ENCODE data around the gene GTPBP2.

Gene GTPBP2, protein sequence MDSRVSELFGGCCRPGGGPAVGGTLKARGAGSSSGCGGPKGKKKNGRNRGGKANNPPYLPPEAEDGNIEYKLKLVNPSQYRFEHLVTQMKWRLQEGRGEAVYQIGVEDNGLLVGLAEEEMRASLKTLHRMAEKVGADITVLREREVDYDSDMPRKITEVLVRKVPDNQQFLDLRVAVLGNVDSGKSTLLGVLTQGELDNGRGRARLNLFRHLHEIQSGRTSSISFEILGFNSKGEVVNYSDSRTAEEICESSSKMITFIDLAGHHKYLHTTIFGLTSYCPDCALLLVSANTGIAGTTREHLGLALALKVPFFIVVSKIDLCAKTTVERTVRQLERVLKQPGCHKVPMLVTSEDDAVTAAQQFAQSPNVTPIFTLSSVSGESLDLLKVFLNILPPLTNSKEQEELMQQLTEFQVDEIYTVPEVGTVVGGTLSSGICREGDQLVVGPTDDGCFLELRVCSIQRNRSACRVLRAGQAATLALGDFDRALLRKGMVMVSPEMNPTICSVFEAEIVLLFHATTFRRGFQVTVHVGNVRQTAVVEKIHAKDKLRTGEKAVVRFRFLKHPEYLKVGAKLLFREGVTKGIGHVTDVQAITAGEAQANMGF

DNA sequence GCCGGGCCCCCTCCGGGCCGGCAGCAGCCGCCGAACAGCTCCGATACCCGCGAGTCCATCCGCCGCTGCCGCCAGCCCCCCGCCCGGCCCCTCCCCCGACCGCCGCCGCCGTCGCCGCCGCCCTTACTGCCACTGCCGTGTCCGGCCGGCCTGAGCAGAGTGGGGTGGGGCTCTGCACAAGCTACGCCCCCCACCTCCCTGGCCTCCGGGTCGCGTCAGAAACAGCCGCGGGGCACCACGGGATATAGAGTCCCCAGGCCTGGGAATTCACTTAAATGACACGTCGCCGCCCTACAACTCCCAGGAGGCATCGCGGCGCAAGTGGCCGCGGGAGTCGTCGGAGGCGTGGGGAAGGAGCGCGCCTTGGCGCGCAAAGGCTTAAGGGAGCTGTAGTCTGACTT lies at the start of gene GTPBP2:
GTPBP2 (minus strand) TSS at position 161 of the 401 bp plus-strand sequence; CDS start at position 59, 102 bp downstream.
- peaks cover 0 to 23% of the 10 kb centered on the region in 2 experiments; a peak in 2 of 3 replicates for H3K36me3 ChIP-seq (ENCODE audit: control insufficient read depth in 2 of 2, insufficient read depth in 1 of 2, low read length in 2 of 2)
- no peaks in the 10 kb centered on the region for H3K9me3 ChIP-seq (ENCODE audit: control insufficient read depth, insufficient read depth, low read depth, low read length)
- CTCF ChIA-PET = interaction anchor here (0.8 to 2.6 kb wide), 6 partner anchors 16 to 50 kb away, joined by 3 to 15 read pairs (median 4); no protein-coding TSS in a partner anchor
- peak within 1 kb of the TSS; percentile 77 for H3K4me3 ChIP-seq (ENCODE audit: low read depth, low read length)
- H3K27ac ChIP-seq (ENCODE audit: extremely low read depth, low read depth, low read length) = peak within 1 kb of the TSS; percentile 90
- 0 out of 2 replicates have a peak, but pooled peaks cover 8% of the 10 kb centered on the region for H3K4me1 ChIP-seq (ENCODE audit: control insufficient read depth, insufficient read depth, low read length)
- POLR2A ChIA-PET = interaction anchor here (0.5 to 4.2 kb wide), 41 partner anchors 8 to 759 kb away, joined by 3 to 40 read pairs (median 5); partner anchors contain the start of genes AARS2, CNPY3, HSP90AB1 and MRPS18A
- TF ChIP-seq KLF1 (tag by site-specific recombination; IDR thresholded peaks at IDR 0.05) = peak; percentile 3; the same call in 1 of the 2 replicates
- TF ChIP-seq, protein P1, sequence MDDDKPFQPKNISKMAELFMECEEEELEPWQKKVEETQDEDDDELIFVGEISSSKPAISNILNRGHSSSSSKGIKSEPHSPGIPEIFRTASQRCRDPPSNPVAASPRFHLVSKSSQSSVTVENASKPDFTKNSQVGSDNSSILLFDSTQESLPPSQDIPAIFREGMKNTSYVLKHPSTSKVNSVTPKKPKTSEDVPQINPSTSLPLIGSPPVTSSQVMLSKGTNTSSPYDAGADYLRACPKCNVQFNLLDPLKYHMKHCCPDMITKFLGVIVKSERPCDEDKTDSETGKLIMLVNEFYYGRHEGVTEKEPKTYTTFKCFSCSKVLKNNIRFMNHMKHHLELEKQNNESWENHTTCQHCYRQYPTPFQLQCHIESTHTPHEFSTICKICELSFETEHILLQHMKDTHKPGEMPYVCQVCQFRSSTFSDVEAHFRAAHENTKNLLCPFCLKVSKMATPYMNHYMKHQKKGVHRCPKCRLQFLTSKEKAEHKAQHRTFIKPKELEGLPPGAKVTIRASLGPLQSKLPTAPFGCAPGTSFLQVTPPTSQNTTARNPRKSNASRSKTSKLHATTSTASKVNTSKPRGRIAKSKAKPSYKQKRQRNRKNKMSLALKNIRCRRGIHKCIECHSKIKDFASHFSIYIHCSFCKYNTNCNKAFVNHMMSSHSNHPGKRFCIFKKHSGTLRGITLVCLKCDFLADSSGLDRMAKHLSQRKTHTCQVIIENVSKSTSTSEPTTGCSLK (tag by site-specific recombination; IDR thresholded peaks at IDR 0.05) = no peak
- TF ChIP-seq ZNF157 (tag by site-specific recombination; IDR thresholded peaks at IDR 0.05) = no peak
- TF ChIP-seq ZNF248 (tag by site-specific recombination; IDR thresholded peaks at IDR 0.05) = no peak
- no peak for TF ChIP-seq ZNF311 (tag by site-specific recombination; IDR thresholded peaks at IDR 0.05; ENCODE audit: borderline replicate concordance)
- TF ChIP-seq, protein P2, sequence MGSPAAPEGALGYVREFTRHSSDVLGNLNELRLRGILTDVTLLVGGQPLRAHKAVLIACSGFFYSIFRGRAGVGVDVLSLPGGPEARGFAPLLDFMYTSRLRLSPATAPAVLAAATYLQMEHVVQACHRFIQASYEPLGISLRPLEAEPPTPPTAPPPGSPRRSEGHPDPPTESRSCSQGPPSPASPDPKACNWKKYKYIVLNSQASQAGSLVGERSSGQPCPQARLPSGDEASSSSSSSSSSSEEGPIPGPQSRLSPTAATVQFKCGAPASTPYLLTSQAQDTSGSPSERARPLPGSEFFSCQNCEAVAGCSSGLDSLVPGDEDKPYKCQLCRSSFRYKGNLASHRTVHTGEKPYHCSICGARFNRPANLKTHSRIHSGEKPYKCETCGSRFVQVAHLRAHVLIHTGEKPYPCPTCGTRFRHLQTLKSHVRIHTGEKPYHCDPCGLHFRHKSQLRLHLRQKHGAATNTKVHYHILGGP (tag by site-specific recombination; IDR thresholded peaks at IDR 0.05) = no peak
- TF ChIP-seq EGR2 (tag by site-specific recombination; IDR thresholded peaks at IDR 0.05; ENCODE audit: low read depth) = peak; percentile 49
- no peak for TF ChIP-seq ZNF670 (tag by site-specific recombination; IDR thresholded peaks at IDR 0.05; ENCODE audit: low read depth)
- TF ChIP-seq, protein P3, sequence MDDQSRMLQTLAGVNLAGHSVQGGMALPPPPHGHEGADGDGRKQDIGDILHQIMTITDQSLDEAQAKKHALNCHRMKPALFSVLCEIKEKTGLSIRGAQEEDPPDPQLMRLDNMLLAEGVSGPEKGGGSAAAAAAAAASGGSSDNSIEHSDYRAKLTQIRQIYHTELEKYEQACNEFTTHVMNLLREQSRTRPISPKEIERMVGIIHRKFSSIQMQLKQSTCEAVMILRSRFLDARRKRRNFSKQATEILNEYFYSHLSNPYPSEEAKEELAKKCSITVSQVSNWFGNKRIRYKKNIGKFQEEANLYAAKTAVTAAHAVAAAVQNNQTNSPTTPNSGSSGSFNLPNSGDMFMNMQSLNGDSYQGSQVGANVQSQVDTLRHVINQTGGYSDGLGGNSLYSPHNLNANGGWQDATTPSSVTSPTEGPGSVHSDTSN (CRISPR knock-in tag; IDR thresholded peaks at IDR 0.05) = no peak
- no peak for TF ChIP-seq BCL11B (tag by site-specific recombination; IDR thresholded peaks at IDR 0.05; ENCODE audit: low read depth)
- TF ChIP-seq HOXC10 (CRISPR knock-in tag; IDR thresholded peaks at IDR 0.05) = no peak
- no peak for TF ChIP-seq ZNF155 (tag by site-specific recombination; IDR thresholded peaks at IDR 0.05)
- TF ChIP-seq ZNF596 (tag by site-specific recombination; IDR thresholded peaks at IDR 0.05) = no peak
- no peak for TF ChIP-seq ZNF544 (tag by site-specific recombination; IDR thresholded peaks at IDR 0.05)
- peak; percentile 81 for TF ChIP-seq SP2 (tag by site-specific recombination; IDR thresholded peaks at IDR 0.05)
- TF ChIP-seq, protein P4, sequence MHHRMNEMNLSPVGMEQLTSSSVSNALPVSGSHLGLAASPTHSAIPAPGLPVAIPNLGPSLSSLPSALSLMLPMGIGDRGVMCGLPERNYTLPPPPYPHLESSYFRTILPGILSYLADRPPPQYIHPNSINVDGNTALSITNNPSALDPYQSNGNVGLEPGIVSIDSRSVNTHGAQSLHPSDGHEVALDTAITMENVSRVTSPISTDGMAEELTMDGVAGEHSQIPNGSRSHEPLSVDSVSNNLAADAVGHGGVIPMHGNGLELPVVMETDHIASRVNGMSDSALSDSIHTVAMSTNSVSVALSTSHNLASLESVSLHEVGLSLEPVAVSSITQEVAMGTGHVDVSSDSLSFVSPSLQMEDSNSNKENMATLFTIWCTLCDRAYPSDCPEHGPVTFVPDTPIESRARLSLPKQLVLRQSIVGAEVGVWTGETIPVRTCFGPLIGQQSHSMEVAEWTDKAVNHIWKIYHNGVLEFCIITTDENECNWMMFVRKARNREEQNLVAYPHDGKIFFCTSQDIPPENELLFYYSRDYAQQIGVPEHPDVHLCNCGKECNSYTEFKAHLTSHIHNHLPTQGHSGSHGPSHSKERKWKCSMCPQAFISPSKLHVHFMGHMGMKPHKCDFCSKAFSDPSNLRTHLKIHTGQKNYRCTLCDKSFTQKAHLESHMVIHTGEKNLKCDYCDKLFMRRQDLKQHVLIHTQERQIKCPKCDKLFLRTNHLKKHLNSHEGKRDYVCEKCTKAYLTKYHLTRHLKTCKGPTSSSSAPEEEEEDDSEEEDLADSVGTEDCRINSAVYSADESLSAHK (tag by site-specific recombination; IDR thresholded peaks at IDR 0.05) = no peak
- TF ChIP-seq KLF9 (tag by site-specific recombination; IDR thresholded peaks at IDR 0.05; ENCODE audit: low read depth) = peak; percentile 64
- TF ChIP-seq, protein P5, sequence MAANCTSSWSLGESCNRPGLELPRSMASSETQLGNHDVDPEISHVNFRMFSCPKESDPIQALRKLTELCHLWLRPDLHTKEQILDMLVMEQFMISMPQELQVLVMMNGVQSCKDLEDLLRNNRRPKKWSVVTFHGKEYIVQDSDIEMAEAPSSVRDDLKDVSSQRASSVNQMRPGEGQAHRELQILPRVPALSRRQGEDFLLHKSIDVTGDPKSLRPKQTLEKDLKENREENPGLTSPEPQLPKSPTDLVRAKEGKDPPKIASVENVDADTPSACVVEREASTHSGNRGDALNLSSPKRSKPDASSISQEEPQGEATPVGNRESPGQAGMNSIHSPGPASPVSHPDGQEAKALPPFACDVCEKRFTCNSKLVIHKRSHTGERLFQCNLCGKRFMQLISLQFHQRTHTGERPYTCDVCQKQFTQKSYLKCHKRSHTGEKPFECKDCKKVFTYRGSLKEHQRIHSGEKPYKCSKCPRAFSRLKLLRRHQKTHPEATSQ (tag by site-specific recombination; IDR thresholded peaks at IDR 0.05) = no peak
- TF ChIP-seq ZNF792 (tag by site-specific recombination; IDR thresholded peaks at IDR 0.05) = no peak
- peak; percentile 6; the same call in 1 of the 2 replicates for TF ChIP-seq ZSCAN30 (tag by site-specific recombination; IDR thresholded peaks at IDR 0.05)
- TF ChIP-seq, protein P6, sequence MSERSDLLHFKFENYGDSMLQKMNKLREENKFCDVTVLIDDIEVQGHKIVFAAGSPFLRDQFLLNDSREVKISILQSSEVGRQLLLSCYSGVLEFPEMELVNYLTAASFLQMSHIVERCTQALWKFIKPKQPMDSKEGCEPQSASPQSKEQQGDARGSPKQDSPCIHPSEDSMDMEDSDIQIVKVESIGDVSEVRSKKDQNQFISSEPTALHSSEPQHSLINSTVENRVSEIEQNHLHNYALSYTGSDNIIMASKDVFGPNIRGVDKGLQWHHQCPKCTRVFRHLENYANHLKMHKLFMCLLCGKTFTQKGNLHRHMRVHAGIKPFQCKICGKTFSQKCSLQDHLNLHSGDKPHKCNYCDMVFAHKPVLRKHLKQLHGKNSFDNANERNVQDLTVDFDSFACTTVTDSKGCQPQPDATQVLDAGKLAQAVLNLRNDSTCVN (tag by site-specific recombination; optimal IDR thresholded peaks at IDR 0.05) = peak; percentile 97
- no peak for TF ChIP-seq ZNF664 (tag by site-specific recombination; IDR thresholded peaks at IDR 0.05)
- TF ChIP-seq IKZF3 (tag by site-specific recombination; IDR thresholded peaks at IDR 0.05) = no peak
- TF ChIP-seq ZNF19 (tag by site-specific recombination; IDR thresholded peaks at IDR 0.05; ENCODE audit: low read depth) = no peak
- no peak for TF ChIP-seq ZNF175 (tag by site-specific recombination; IDR thresholded peaks at IDR 0.05)
